H1 (cell line): Measurements from ENCODE around the gene TFAP2D. TPM values are rescaled to one million over a fixed set of nuclear protein-coding genes. Genes with fewer than 3 reads are reported as not detected.

ENCODE experiments used
- CHD2 ChIP-seq: IDR thresholded peaks from 2 replicates; pipeline ENCODE4 v1.6.1; 2012; ENCODE audit warnings: low read length, improper control_type of control experiment
- EZH2 ChIP-seq: fragments of 200-600 bp; sonication (generic); IDR thresholded peaks from 2 replicates; pipeline ENCODE4 v1.7.1; 2012; ENCODE audit warnings: low read depth, mild to moderate bottlenecking, moderate library complexity, low read length, inconsistent platforms; ENCODE audit not compliant: severe bottlenecking
- KDM4A ChIP-seq: IDR thresholded peaks from one replicate; pipeline ENCODE4 v1.7.1; 2012; ENCODE audit warnings: low read depth, mild to moderate bottlenecking, moderate library complexity, low read length, inconsistent platforms; ENCODE audit not compliant: severe bottlenecking
- NRF1 ChIP-seq: IDR thresholded peaks from 2 replicates; pipeline ENCODE4 v1.6.1; 2011; ENCODE audit warnings: mild to moderate bottlenecking, low read depth, low read length, improper control_type of control experiment
- POLR2A ChIP-seq, 2 experiments: IDR thresholded peaks; 1 replicate in 1 of 2; 2 replicates in 1 of 2; pipeline ENCODE4 v1.6.1; 2011; ENCODE audit warnings: low read depth in 2 of 2, low read length in 2 of 2, mild to moderate bottlenecking in 2 of 2; ENCODE audit errors: control extremely low read depth in 1 of 2
- RBBP5 ChIP-seq: IDR thresholded peaks from 2 replicates; pipeline ENCODE4 v1.7.1; 2012; ENCODE audit warnings: low read depth, mild to moderate bottlenecking, inconsistent platforms, low read length, moderate library complexity, borderline replicate concordance
- SIRT6 ChIP-seq: IDR thresholded peaks from one replicate; pipeline ENCODE4 v1.7.1; 2012; ENCODE audit warnings: low read length, inconsistent platforms
- SP2 ChIP-seq: IDR thresholded peaks from 2 replicates; pipeline ENCODE4 v1.6.1; 2012; ENCODE audit warnings: mild to moderate bottlenecking, low read length, inconsistent platforms
- TAF7 ChIP-seq: optimal IDR thresholded peaks from 2 replicates; pipeline ENCODE3; 2011; ENCODE audit warnings: low read depth, mild to moderate bottlenecking, inconsistent platforms, low read length, moderate library complexity, borderline replicate concordance
- TEAD4 ChIP-seq: IDR thresholded peaks from 2 replicates; pipeline ENCODE4 v1.6.1; 2012; ENCODE audit warnings: low read depth, low read length, inconsistent platforms, mixed read lengths
- polyA plus RNA-seq, 7 experiments: library from polyadenylated mRNA; depleted of rRNA in 3 of 7; stranded (reverse) in 5 of 7; unstranded in 2 of 7; fragments of >200 nt in 5 of 7; fragments of 200-250 nt in 2 of 7; gene quantifications; 1 replicate in 5 of 7; 2 replicates in 1 of 7; 4 replicates in 1 of 7; pipeline versions ENCODE4 v1.2.1 to v1.2.3, GENCODE V29; 2011 to 2013; ENCODE audit warnings: missing spikeins in 2 of 7, mixed read lengths in 2 of 7
- total RNA-seq: library from RNA; stranded (reverse); fragmentation: NEBNext Ultra II Directional; extraction: Animal tissue kit (Norgen Biotek cat#: 25700); gene quantifications from 2 replicates; pipeline ENCODE4 v1.2.1, GENCODE V29; 2021
- TF ChIP-seq, protein P1 (sequence below): fragments of 300-600 bp; sonication (generic); IDR thresholded peaks from 2 replicates; pipeline ENCODE4 v1.7.1; 2012; ENCODE audit warnings: low read length, moderate library complexity, mild to moderate bottlenecking, inconsistent platforms; ENCODE audit not compliant: insufficient replicate concordance

TFAP2D gene
- total and polyA plus RNA-seq, 2 of the 8 experiments (the other 6 are each of a cell fraction or from before 2014, with no cell fraction given): not detected

- TF ChIP-seq POLR2A (IDR thresholded peaks at IDR 0.05; ENCODE audit: control extremely low read depth in 1 of 2, low read depth in 2 of 2, low read length in 2 of 2) (no peak), RBBP5 (no peak), KDM4A (no peak), NRF1 (no peak), TAF7 (no peak), SP2 (no peak), EZH2 (peak; percentile 15), CHD2 (no peak), TEAD4 (no peak), SIRT6 (no peak)
- TF ChIP-seq, protein P1, sequence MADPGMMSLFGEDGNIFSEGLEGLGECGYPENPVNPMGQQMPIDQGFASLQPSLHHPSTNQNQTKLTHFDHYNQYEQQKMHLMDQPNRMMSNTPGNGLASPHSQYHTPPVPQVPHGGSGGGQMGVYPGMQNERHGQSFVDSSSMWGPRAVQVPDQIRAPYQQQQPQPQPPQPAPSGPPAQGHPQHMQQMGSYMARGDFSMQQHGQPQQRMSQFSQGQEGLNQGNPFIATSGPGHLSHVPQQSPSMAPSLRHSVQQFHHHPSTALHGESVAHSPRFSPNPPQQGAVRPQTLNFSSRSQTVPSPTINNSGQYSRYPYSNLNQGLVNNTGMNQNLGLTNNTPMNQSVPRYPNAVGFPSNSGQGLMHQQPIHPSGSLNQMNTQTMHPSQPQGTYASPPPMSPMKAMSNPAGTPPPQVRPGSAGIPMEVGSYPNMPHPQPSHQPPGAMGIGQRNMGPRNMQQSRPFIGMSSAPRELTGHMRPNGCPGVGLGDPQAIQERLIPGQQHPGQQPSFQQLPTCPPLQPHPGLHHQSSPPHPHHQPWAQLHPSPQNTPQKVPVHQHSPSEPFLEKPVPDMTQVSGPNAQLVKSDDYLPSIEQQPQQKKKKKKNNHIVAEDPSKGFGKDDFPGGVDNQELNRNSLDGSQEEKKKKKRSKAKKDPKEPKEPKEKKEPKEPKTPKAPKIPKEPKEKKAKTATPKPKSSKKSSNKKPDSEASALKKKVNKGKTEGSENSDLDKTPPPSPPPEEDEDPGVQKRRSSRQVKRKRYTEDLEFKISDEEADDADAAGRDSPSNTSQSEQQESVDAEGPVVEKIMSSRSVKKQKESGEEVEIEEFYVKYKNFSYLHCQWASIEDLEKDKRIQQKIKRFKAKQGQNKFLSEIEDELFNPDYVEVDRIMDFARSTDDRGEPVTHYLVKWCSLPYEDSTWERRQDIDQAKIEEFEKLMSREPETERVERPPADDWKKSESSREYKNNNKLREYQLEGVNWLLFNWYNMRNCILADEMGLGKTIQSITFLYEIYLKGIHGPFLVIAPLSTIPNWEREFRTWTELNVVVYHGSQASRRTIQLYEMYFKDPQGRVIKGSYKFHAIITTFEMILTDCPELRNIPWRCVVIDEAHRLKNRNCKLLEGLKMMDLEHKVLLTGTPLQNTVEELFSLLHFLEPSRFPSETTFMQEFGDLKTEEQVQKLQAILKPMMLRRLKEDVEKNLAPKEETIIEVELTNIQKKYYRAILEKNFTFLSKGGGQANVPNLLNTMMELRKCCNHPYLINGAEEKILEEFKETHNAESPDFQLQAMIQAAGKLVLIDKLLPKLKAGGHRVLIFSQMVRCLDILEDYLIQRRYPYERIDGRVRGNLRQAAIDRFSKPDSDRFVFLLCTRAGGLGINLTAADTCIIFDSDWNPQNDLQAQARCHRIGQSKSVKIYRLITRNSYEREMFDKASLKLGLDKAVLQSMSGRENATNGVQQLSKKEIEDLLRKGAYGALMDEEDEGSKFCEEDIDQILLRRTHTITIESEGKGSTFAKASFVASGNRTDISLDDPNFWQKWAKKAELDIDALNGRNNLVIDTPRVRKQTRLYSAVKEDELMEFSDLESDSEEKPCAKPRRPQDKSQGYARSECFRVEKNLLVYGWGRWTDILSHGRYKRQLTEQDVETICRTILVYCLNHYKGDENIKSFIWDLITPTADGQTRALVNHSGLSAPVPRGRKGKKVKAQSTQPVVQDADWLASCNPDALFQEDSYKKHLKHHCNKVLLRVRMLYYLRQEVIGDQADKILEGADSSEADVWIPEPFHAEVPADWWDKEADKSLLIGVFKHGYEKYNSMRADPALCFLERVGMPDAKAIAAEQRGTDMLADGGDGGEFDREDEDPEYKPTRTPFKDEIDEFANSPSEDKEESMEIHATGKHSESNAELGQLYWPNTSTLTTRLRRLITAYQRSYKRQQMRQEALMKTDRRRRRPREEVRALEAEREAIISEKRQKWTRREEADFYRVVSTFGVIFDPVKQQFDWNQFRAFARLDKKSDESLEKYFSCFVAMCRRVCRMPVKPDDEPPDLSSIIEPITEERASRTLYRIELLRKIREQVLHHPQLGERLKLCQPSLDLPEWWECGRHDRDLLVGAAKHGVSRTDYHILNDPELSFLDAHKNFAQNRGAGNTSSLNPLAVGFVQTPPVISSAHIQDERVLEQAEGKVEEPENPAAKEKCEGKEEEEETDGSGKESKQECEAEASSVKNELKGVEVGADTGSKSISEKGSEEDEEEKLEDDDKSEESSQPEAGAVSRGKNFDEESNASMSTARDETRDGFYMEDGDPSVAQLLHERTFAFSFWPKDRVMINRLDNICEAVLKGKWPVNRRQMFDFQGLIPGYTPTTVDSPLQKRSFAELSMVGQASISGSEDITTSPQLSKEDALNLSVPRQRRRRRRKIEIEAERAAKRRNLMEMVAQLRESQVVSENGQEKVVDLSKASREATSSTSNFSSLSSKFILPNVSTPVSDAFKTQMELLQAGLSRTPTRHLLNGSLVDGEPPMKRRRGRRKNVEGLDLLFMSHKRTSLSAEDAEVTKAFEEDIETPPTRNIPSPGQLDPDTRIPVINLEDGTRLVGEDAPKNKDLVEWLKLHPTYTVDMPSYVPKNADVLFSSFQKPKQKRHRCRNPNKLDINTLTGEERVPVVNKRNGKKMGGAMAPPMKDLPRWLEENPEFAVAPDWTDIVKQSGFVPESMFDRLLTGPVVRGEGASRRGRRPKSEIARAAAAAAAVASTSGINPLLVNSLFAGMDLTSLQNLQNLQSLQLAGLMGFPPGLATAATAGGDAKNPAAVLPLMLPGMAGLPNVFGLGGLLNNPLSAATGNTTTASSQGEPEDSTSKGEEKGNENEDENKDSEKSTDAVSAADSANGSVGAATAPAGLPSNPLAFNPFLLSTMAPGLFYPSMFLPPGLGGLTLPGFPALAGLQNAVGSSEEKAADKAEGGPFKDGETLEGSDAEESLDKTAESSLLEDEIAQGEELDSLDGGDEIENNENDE: peak; percentile 38
Observed at GRCh38 chr6:50717734-50718457, 4.6 kb downstream of the TFAP2D start (continued).
